HG03354 (cell line): ENCODE data around the gene PUM1.

Source experiments
- ATAC-seq: cut with Tn5 transposase; IDR thresholded peaks from one replicate; pipeline ENCODE4 v1.9.1; 2021; ENCODE audit warnings: mild to moderate bottlenecking; ENCODE audit not compliant: unreplicated experiment, poor library complexity, severe bottlenecking

PUM1 gene

DNA sequence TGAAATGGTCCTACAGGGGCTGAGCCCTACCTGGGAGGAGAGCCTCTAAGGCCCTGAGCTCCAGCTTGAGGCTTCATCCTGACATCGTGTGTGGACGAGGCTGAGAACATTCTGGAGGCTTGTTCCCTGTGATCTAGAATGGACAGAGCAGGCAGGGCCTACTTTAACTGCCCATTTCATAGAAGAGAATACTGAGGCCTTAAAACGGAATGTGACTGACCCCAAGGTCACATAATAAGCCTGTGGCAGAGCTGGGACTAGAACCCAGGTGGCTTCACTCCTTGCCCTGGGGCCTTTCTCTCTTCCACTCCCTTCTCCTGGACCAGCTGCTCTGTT lies 151.0 kb downstream of the PUM1 start:
- ATAC-seq = no peak

DNA sequence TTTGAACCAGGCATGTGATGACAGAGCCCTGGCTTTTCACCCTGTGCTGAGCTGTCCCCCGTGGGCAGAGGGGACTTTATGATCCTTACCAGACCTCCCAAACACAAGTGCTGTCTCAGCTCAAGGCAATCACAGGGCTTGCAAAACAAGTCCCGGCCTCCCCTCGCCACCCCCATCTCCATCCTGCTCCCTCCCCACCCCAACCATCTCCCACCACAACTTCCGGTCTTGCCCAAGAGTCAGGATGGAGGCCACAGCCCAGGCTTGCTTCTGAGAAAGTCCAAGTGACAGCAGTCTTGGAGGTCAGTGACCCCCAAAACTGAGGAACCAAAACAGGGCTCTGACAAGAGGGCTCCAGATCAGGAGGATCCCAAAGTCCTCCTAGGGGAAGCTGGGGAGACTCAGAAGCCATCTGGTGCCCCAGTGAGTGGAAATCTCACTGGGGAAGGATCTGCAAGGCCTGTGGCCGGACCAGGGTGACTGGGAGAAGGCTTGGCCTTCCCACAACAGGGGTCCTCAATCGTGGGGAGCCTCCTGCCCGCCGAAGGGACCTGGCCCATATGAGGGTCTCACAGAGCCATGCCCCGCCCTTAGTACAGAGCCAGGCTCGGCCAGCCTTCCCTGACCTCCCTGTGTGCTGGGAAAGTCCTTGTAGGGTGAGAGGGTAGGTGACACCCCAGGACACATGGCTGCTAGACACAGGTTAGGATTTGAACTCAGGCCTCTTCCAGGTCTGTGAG lies 152.4 kb downstream of the PUM1 start:
- no peak for ATAC-seq

DNA sequence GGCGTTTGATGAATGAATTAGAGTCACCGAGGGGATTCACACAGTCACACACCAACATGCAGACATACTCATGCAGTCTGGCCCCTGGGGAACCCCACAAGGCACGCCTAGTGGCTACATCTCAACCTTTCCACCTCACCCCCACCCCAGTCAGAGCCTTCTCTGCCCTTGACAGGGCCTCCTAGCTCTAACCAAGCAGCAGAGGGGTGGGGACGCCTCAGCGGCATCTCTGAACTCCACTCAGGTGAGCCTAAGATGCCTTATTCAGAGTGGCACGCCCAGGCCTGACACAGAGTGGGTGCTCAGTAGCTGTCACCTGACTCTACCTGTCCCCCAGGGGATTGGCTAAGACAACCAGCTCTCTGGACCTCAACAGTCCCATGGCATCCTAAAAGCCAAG lies 153.3 kb downstream of the PUM1 start:
- ATAC-seq = no peak

DNA sequence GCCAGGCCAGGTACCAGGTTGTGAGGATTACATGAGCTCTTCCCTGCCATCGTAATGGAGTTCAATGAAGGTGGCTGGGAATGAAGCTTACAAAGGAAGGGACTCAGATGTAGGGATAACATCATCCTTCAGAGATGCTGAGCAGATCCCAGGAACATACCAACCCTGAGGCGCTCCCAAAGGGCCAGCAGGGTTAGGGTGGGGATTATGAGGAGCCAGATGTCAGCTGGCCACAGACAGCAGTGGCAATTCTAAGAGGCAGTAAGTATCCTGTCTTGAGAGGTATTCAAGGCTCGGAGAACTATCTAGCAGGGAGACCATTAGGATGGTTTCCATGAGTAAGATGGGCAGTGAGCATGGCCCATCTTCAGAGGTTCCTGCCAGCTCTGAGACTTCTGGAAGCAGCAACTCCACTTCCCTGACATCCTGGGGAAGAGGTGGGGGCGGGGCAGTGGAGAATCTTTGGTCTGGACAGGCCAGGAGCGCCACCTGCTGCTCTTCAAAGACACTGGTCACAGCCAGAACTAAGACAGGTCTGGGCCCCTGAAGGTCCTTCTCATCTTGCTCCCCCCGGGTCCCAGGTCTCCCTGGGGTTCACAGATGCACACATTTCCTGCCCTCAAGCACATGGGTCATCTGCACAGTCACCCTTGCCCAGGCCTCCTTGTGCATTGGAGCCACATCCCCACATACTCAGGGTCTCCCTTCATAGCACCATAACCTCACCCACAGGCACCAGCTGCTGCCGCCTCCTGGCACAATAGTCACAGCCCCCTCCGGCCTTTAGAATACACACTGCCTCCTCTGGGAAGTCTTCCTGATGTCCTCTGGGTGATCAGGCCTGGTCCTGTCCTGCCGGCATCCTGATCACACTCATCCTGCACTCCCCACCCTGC lies 154.2 kb downstream of the PUM1 start:
- no peak for ATAC-seq

DNA sequence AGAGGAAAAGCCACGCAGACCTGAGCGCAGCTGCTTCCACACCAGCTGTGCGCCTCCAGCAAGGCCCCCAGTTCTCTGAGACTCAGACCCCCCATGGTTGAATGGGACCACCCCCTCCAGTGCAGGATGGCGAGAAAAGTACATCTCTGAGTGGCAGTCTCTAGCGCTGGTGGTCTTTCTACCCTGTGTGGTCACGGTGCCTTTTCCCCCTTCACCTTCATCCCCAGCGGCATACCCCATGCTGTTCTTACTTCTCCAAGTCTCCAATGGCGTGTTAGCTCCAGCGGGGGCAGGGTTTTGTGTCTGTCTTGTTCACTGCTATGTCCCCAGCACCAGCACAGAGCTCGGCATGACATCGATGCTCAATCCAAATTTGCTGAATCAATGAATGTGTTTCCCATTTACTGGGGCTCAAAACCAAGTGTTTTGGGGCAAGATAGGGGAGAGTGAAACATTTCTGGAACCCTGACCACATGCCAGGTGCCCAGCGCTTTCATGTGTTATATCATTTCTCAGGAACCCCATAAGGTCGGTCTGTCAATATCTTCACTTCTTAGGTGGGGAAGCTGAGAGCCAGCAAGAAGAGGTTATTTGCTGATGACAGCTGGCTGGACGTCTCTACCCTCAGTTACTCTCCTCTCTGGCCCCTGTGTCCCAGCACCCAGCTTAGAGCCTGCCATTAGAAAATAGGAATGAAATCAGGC lies 156.0 kb downstream of the PUM1 start:
- no peak for ATAC-seq

DNA sequence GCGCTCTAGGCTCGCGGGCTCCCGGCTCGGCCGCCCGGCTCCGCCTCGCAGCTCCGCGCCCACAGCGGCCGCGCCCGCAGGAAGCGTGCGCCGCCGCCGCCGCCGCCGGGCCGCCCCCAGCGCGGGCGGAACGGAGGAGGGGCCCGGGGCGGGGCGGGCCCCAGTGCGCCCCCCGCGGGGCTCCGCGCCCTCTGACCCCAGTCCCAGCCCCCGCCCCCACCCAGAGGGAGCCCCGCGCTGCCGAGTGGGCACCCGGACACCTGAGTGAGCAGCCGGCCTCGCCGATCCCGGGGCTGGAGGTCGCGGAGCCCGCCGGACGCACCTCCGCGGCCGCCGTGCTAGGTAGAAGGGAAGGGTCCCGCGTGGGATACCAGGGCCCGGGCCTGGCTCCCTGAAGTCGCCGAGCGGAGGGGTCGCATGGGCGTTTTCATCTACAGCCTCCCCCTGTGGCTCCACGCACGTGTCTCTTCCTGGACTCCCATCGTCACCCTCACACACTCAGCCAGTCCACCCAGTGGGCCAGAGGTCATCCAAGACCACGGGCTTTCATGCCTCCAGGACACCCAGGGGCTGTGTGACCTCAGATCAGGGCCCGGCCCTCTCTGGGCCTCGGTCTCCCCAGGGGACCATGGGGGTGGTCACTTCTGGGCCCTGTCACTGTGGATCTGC lies 156.7 kb downstream of the PUM1 start, which contains the start of gene SDC3:
TSS of gene SDC3 (minus strand) at position 63 of the 669 bp plus-strand sequence. CDS start 172 bp downstream, outside the sequence.
- no peak for ATAC-seq

DNA sequence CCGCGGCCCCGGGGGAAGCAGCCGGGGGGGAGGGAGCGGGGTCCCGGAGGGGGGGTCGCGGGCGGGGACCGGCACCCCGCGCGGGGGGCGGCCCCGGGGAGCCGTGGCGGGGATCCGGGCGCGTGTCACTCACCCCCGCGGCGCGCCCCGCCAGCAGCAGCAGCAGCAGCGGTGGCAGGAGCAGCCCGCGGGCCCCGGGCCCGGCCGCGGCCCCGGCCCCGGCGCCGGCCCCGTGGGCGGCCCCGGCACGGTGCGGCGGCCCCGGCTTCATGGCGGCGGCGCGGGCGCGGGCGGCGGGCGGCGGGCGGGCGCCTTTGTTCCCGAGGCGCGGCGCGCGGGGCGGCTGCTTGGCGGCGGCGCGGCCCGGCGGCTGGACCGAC lies 157.2 kb downstream of the PUM1 start:
- no peak for ATAC-seq

DNA sequence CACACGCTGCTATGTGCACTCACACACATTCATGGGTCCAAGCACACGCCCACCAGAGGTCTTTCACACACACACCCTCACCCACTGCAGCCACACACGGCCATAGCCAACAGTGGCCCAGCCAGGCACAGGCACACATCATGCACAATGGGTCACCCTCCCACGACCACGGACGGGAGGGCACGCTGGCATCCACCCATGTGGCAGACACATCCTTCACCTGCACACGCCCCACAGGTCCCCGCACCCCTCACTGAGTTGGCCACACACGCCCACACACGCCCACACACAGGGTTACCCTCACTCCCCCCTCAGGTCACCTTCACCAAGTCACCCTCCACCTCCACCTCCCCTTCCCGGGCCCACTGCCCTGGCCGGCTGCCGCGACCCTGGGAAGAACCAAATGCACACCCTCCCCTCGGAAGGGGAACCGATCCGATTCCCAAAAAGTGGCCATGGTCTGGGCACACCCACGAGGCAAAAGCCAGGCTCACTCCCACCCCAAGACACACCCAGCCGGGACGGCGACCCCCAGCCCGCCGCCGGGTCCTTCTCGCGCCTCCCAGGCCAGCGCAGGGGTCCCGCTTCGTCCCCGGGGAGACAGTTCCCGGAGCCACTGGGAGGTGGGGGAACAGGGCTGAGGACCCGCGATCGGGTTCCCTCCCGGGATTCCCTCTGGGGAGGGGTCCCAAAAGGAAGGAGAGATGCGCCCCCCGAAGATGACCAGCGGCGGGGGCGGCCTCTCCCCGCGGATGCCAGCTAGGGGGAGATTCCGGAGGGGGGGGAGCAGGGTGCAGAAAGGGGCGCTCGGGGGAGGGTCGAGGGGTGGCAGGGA lies 157.8 kb downstream of the PUM1 start:
- no peak for ATAC-seq

DNA sequence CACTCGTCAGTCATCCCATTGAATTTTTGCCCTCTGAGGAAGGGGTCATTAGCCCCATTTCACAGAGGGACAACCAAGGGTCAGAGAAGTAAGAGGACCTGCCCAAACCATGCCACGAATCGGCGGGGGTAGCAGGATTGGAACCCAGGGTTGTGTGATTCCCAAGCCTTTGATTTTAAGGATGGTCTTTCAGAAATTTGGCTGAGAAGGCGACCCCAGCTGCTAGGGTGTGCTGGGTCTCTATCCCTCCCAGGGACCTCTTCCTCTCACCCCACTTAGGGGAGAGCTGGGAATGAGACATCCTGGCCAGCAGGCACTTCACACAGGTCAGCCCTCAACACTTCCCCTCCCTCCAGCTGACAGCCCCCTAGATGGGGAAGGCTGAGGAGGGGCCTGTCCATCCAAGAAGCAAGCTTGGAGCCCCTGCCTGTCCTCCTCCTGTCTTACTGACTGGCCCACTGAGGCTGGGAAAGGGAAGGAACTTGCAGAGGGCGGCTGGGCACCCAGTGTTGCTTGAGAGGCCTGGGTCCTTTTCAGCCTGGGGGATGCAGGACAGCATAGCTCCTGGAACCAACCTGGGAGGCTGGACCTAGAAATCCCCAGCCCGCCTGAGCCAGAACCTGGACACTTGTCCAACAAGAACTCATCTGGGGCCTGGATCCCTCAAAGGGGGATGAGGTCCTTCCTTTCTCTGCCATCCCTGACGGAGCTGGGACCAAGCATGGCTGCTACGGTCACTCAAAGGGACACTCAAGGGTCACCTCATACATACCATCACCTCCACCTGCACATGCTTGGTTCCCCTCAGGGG lies 158.7 kb downstream of the PUM1 start:
- ATAC-seq = no peak

DNA sequence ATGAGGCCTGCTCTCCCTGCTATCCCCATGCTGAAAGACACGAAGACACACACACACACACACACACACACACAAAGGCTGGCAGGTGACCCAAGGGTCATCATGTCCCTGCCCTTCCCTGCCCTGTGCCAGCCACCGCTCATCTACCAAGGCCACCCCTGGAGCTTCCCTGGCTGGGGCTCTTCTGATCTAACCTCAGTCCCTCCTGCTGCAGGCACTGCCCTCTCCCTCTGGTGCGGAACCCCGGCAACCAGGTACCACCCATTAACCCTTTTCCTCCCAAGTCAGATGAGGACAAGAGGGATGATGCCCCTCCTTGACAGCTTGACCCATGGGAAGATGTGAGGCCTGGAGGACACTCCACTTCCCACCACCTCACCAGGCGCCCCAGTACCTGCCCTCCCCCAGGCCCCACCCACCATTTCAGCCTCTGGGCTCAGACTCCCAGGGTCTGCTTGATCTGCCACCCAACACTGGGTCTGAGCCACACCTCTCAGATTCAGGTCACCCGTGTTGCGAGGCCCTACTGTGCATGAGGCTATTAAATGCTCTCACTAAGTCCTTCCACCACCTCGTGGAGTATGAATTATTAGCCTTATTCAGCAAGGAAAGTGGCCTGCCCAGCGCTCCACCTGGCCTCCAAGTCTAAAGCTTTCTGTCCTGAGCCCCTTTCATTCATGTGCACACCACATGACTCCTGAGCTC lies 159.4 kb downstream of the PUM1 start:
- ATAC-seq = no peak

DNA sequence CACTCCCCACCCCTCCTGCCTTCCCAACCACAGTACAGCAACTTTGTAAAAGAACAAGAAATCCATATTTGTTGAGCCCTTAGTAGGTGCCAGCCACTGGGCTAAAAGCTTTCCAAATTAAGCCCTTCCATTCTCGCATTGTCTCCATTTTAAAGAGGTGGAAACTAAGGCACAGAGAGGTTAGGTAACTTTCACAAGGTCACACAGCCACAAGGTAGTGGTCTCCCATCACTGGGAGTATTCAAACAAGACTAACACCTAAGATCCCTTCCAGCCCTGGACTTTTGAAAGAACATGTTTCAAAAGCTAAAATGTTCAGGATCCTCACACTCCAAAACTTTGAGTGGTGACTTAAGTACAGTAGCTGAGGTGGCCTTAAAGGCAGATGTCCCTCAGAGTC lies 160.1 kb downstream of the PUM1 start:
- no peak for ATAC-seq

DNA sequence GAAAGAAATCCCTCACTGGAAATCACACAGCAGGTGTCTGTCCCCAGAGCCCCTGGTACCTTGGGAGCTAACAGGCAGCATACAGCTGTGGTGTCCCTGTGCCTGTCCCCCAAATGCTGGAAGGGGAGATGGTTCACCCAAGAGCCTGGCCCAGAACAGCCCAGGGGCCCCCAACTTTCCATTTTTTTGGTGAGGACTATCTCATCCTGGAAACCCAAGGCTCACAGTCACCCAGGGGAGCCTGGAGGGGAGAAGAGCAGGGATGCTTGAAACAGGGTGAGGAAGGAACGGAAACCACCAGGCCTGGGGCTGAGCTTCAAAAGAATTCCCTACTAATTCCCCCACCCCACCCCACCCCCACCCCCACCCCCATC lies 160.6 kb downstream of the PUM1 start:
- ATAC-seq = no peak

DNA sequence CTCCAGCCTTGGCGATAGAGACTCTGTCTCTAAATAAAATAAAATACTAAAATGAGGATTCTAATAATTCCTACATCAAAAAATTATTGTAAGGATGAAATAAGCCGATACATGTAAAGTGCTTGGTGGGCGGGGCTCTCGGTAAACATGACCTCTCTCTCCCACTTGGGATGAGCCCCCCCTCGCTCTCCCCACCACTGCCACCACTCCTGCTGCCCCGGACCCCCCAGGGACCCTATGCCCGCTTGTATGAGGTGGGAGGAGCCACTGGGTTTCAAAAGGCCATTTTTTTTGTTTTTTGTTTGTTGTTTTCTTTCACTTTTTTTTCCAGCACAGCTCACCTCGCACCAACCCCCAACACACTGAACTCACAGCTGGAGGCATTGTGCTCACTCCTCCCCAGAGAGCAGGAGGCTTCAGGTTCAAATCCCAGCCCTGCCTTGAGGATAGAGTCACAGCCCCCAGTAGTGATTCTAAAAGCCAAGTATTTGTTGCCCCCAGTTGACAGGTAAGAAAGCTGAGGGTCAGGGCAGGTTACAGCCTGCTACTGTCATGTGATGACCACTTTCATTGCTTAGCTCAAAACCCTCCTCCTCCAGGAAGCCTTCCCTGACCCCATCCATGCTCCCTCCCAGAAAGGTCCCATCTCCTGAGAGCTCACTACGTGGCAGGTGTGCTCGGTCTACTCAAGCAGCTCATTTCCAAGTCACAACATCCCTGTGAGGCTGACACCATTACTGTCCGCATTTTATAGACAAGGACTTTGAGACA lies 161.1 kb downstream of the PUM1 start:
- no peak for ATAC-seq

DNA sequence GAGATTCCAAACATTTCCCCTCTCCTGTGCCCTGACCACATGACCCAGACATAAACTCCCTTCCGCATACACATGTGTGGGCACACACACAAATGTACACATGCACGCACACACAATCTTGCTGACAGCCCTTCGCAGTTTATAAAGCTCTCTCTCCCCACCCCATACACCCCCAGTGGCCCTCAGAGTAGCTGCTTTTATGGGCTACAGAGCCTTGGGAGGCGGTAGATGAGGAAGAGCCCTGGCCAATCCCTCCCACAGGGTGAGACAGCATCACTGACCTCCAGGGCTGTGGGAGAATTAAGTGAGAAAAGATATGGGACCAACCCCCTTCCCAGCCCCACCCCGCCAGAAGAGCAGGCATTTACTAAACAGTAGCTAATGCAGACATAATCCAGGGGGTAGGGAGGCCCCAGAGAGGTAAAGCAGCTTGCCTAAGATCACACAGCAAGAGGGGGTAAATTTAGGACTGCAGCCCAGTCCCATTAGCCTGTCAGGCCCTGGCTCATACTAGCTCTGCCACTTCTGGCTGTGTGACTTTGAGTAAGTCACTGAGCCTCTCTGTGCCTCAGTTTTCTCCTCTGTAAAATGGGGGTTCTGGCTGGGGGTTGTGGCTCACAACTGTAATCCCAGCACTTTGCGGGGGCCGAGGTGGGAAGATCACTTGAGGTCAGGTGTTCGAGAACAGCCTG lies 162.0 kb downstream of the PUM1 start:
- ATAC-seq = no peak

DNA sequence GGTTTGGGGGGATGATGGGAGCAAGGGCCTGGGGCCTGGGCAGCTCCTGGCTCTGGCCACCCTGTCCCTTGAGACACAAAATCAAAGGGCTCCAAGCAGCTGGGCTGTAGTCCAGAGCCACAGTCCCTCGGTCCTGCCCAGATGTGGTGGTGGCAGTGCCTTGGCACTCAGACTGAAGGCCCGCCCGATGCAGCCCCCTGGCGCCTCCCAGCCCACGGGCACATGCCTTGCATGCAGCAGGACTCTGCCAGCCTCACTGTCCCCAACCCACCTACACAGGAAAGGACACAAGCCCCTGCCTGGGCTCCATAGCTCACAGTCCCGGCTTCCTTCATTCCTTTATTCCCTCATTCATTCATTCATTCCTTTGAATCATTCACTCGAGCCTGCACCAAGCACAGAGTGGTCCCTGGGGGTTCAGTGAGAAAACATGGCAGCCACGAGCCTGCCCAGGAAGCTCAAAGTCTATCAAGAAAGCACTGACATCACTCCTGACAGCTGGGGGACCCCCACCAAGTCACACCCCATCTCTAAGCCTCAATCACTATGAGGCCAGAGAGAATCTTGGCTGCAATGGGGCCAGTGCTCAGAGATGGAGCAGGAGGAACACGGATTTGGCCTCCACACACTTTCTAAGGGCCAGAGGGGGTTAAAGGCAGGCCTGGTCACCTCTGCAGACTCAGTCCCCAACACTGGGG lies 162.8 kb downstream of the PUM1 start:
- ATAC-seq = no peak
